SK-N-SH (cell line): ENCODE results near the gene ADORA2A. TPM values are rescaled to one million over a fixed set of nuclear protein-coding genes. Genes with fewer than 3 reads are reported as not detected.
A peak's percentile ranks its signal among the peaks of the same experiment; 100 is the strongest.

Experiments
- CTCF ChIA-PET: fragments of 300-600, 350-600 bp; formaldehyde crosslinking; extraction: SDS; loops from one replicate; lab custom pipeline; 2021; lab: Yijun Ruan, JAX
- POLR2A ChIA-PET: fragments of 350-600 bp; sonication (Branson Sonifier 250); formaldehyde crosslinking; extraction: SDS; loops from one replicate; lab custom pipeline; 2020; ENCODE audit warnings: antibody characterized with exemption, inconsistent platforms; lab: Yijun Ruan, JAX
- DNase-seq: peaks from one replicate; pipeline ENCODE4 v3.0.0; 2012
- H2AFZ ChIP-seq: fragments of 200-600 bp; sonication (generic); 2 replicates; pipeline ENCODE4 v1.8.1; 2016; ENCODE audit warnings: antibody characterized with exemption, mild to moderate bottlenecking, low read depth
- H3F3A ChIP-seq: fragments of 200-600 bp; sonication (generic); replicated peaks from 2 replicates; pipeline ENCODE3; 2016; ENCODE audit warnings: antibody characterized with exemption, mild to moderate bottlenecking; ENCODE audit not compliant: insufficient read depth
- H3K27ac ChIP-seq, 2 experiments: fragments of 200-500 bp in 1 of 2; fragments of 200-600 bp in 1 of 2; sonication (Bioruptor generic) in 1 of 2; sonication (generic), shearing (Covaris generic) in 1 of 2; 2 replicates each; pipeline versions ENCODE4 v1.5.1 to v1.6.1; 2014 to 2016; ENCODE audit warnings: low read depth in 2 of 2, inconsistent platforms in 1 of 2, low read length in 1 of 2, mild to moderate bottlenecking in 1 of 2, mixed read lengths in 1 of 2
- H3K27me3 ChIP-seq: fragments of 200-600 bp; sonication (generic), shearing (Covaris generic); 2 replicates; pipeline ENCODE4 v1.6.1; 2016; ENCODE audit warnings: mixed run types; ENCODE audit not compliant: insufficient read depth
- H3K36me3 ChIP-seq, 2 experiments: fragments of 200-500 bp in 1 of 2; fragments of 200-600 bp in 1 of 2; sonication (Bioruptor generic) in 1 of 2; sonication (generic) in 1 of 2; replicated peaks in 1 of 2; 2 replicates each; pipeline versions ENCODE3 to v1.5.1; 2014 to 2016; ENCODE audit warnings: low read length in 1 of 2, mild to moderate bottlenecking in 1 of 2; ENCODE audit not compliant: insufficient read depth in 2 of 2, control insufficient read depth in 1 of 2
- H3K4me1 ChIP-seq, 2 experiments: fragments of 200-500 bp in 1 of 2; fragments of 200-600 bp in 1 of 2; sonication (Bioruptor generic) in 1 of 2; sonication (generic), shearing (Covaris generic) in 1 of 2; 2 replicates each; pipeline versions ENCODE4 v1.5.1 to v1.6.1; 2014 to 2016; ENCODE audit warnings: low read depth in 1 of 2, low read length in 1 of 2, mixed run types in 1 of 2; ENCODE audit not compliant: insufficient read depth in 2 of 2, control insufficient read depth in 1 of 2
- H3K4me2 ChIP-seq: fragments of 200-600 bp; sonication (generic), shearing (Covaris generic); 2 replicates; pipeline ENCODE4 v1.6.1; 2017; ENCODE audit warnings: mixed run types
- H3K4me3 ChIP-seq, 2 experiments: fragments of 200-500 bp in 1 of 2; fragments of 200-600 bp in 1 of 2; sonication (Bioruptor generic) in 1 of 2; sonication (generic), shearing (Covaris generic) in 1 of 2; 2 replicates each; pipeline versions ENCODE4 v1.5.1 to v1.8.1; 2014 to 2016; ENCODE audit warnings: low read depth in 2 of 2, inconsistent platforms in 1 of 2, low read length in 1 of 2, mild to moderate bottlenecking in 1 of 2, mixed read lengths in 1 of 2, moderate library complexity in 1 of 2
- H3K79me2 ChIP-seq: fragments of 200-600 bp; sonication (generic); 2 replicates; pipeline ENCODE4 v1.8.1; 2017; ENCODE audit warnings: mild to moderate bottlenecking; ENCODE audit not compliant: insufficient read depth
- H3K9ac ChIP-seq: fragments of 200-600 bp; sonication (generic); 2 replicates; pipeline ENCODE4 v1.6.1; 2017; ENCODE audit warnings: mixed run types
- H3K9me2 ChIP-seq: fragments of 200-600 bp; sonication (generic); 2 replicates; pipeline ENCODE4 v1.6.1; 2017; ENCODE audit warnings: mixed run types
- H3K9me3 ChIP-seq: fragments of 200-600 bp; sonication (generic); 2 replicates; pipeline ENCODE4 v1.6.1; 2017; ENCODE audit warnings: mixed run types, mild to moderate bottlenecking, moderate library complexity
- H4K20me1 ChIP-seq: fragments of 200-600 bp; sonication (generic); 2 replicates; pipeline ENCODE4 v1.6.1; 2017; ENCODE audit warnings: mild to moderate bottlenecking, mixed run types; ENCODE audit not compliant: insufficient read depth
- ELF1 ChIP-seq: IDR thresholded peaks from 2 replicates; pipeline ENCODE4 v1.4.0; 2012
- EP300 ChIP-seq, 2 experiments: IDR thresholded peaks; 2 replicates each; pipeline versions ENCODE4 v1.4.0 to v1.6.1; 2012; ENCODE audit warnings: borderline replicate concordance in 1 of 2, low read depth in 1 of 2, low read length in 1 of 2
- EZH2phosphoT487 ChIP-seq: fragments of 200-600 bp; sonication (generic); IDR thresholded peaks from 2 replicates; pipeline ENCODE4 v1.6.1; 2017; ENCODE audit warnings: low read depth, mixed run types, mild to moderate bottlenecking, antibody characterized with exemption, moderate library complexity, borderline replicate concordance
- FOXM1 ChIP-seq: IDR thresholded peaks from 2 replicates; pipeline ENCODE4 v1.4.0; 2012; ENCODE audit warnings: low read depth, mild to moderate bottlenecking
- GABPA ChIP-seq: IDR thresholded peaks from 2 replicates; pipeline ENCODE4 v1.4.0; 2012; ENCODE audit warnings: low read depth, mild to moderate bottlenecking
- GATA2 ChIP-seq: sonication (generic); formaldehyde crosslinking; IDR thresholded peaks from 2 replicates; pipeline ENCODE4 v1.5.0; 2020; ENCODE audit warnings: mild to moderate bottlenecking, missing genetic modification reagents
- JUND ChIP-seq: IDR thresholded peaks from 2 replicates; pipeline ENCODE4 v1.4.0; 2012
- MEF2A ChIP-seq: IDR thresholded peaks from 2 replicates; pipeline ENCODE4 v1.4.0; 2012; ENCODE audit warnings: low read depth, borderline replicate concordance
- MXI1 ChIP-seq: IDR thresholded peaks from 2 replicates; pipeline ENCODE4 v1.6.1; 2012; ENCODE audit warnings: mild to moderate bottlenecking, low read depth, low read length, improper control_type of control experiment
- POLR2AphosphoS5 ChIP-seq: IDR thresholded peaks from 2 replicates; pipeline ENCODE4 v1.6.1; 2012; ENCODE audit warnings: low read depth, low read length
- RAD21 ChIP-seq: IDR thresholded peaks from 2 replicates; pipeline ENCODE4 v1.6.1; 2012; ENCODE audit warnings: mild to moderate bottlenecking, low read length
- RFX5 ChIP-seq: IDR thresholded peaks from 2 replicates; pipeline ENCODE4 v1.6.1; 2012; ENCODE audit warnings: mild to moderate bottlenecking, improper control_type of control experiment, low read length
- RXRA ChIP-seq: IDR thresholded peaks from 2 replicates; pipeline ENCODE4 v1.4.0; 2012; ENCODE audit warnings: low read depth, mild to moderate bottlenecking, borderline replicate concordance
- SIN3A ChIP-seq: IDR thresholded peaks from 2 replicates; pipeline ENCODE4 v1.6.1; 2012; ENCODE audit warnings: low read depth, mild to moderate bottlenecking, low read length, moderate library complexity, borderline replicate concordance
- SMC3 ChIP-seq: IDR thresholded peaks from 2 replicates; pipeline ENCODE4 v1.6.1; 2012; ENCODE audit warnings: low read depth, low read length, improper control_type of control experiment
- TEAD4 ChIP-seq: IDR thresholded peaks from 2 replicates; pipeline ENCODE4 v1.4.0; 2012; ENCODE audit warnings: mild to moderate bottlenecking, borderline replicate concordance; ENCODE audit not compliant: insufficient read depth
- YY1 ChIP-seq: IDR thresholded peaks from 2 replicates; pipeline ENCODE4 v1.4.0; 2012; ENCODE audit warnings: low read depth, mild to moderate bottlenecking
- whole genome bisulfite sequencing: methylation state at CpG from one replicate; pipeline ENCODE4 v1.1.6; 2017; ENCODE audit warnings: low lambda C conversion rate; 5-methylcytosine and 5-hydroxymethylcytosine counted together
- polyA plus RNA-seq, 3 experiments: library from polyadenylated mRNA; depleted of rRNA; stranded (reverse); fragments of >200 nt; gene quantifications; 2 replicates each; pipeline ENCODE4 v1.2.3, GENCODE V29; 2012
- TF ChIP-seq, protein P1 (sequence below): IDR thresholded peaks from 2 replicates; pipeline ENCODE4; 2012

The ADORA2A gene
- polyA plus RNA-seq, 1 of the 3 experiments (the other 2 are of a cell fraction), result 9.3 TPM

DNA sequence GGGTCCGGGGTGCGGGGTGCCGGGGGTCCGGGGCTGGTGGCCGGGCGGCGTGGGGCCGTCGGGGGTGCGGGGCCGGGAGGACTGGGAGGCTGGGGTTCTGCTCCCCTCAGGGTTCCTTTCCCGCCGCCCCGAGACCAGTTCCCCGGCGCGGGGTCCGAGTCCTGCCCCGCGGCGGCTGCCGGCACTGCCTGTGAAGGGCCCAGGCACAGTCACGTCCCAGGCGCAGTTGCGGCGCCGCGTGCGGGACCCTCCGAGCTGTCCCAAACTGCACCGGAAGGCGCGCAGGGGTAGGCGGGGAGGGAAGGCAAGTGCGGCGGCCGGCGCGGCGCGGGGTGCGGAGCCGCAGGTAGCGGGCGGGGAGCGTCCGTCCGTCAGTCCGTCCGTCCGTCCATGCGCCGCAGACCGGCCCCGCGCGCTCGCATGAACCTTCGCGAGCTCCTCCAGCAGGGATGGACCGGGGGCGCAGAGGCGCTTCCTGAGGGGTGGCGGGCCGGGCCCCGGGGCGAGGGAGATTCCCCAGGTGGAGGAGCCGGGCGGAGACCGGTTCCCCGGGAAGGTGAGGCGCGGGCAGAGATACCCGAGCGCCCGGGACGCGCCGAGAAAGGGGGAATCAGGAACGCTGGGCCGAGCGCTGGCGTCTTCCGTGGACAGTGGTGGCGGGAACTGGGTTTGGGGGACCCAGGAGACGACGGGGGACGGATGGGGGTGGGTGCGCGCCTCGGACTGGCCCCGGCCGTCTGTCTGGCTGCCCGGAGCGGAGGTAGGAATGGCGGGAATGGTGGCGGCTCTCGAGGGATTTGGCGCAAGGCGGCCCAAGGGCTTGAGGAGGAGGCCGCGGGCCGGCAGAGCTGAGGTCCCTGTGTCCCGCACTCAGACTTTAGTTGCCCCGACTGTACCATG lies 3.1 kb upstream of the ADORA2A start:
- no peaks in the 10 kb centered on the region for H3K79me2 ChIP-seq
- no peak for DNase-seq
- ChIA-PET CTCF (interaction anchor here (0.7 to 5.7 kb wide), 31 partner anchors 8 to 177 kb away, joined by 3 to 46 read pairs (median 5); no protein-coding TSS in a partner anchor), POLR2A (interaction anchor here (1.0 to 2.2 kb wide), 6 partner anchors 14 to 98 kb away, joined by 3 to 12 read pairs (median 4); no protein-coding TSS in a partner anchor)
- no peaks in the 10 kb centered on the region for H4K20me1 ChIP-seq
- peak overlapping the region in 1 of 2 experiments; percentile 89; a peak in 1 of 4 replicates for H3K27ac ChIP-seq
- TF ChIP-seq, protein P1, sequence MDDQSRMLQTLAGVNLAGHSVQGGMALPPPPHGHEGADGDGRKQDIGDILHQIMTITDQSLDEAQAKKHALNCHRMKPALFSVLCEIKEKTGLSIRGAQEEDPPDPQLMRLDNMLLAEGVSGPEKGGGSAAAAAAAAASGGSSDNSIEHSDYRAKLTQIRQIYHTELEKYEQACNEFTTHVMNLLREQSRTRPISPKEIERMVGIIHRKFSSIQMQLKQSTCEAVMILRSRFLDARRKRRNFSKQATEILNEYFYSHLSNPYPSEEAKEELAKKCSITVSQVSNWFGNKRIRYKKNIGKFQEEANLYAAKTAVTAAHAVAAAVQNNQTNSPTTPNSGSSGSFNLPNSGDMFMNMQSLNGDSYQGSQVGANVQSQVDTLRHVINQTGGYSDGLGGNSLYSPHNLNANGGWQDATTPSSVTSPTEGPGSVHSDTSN, result no peak
- no peak for TF ChIP-seq RFX5
- no peak for TF ChIP-seq JUND
- no peak for TF ChIP-seq GABPA
- TF ChIP-seq TEAD4, result no peak
- no peak for TF ChIP-seq EZH2phosphoT487
- no peak for TF ChIP-seq RXRA
- no peak for TF ChIP-seq YY1
- TF ChIP-seq MEF2A, result no peak
- TF ChIP-seq GATA2 (CRISPR knock-in tag), result no peak
- TF ChIP-seq FOXM1, result no peak
- no peak for TF ChIP-seq EP300 (IDR thresholded peaks at IDR 0.05; ENCODE audit: borderline replicate concordance in 1 of 2, low read depth in 1 of 2, low read length in 1 of 2)
- TF ChIP-seq RAD21, result no peak
- TF ChIP-seq ELF1, result no peak
- no peak for TF ChIP-seq MXI1
- TF ChIP-seq SMC3, result no peak
- TF ChIP-seq SIN3A, result no peak
- TF ChIP-seq POLR2AphosphoS5, result no peak
- H3K9me2 ChIP-seq, result no peaks in the 10 kb centered on the region
- 28% methylated on average over 55 of the region's 105 CpGs for WGBS
- peak overlapping the region; percentile 79; the same call in 1 of the 2 replicates for H2AFZ ChIP-seq
- H3F3A ChIP-seq, result peaks cover 1% of the 10 kb centered on the region
- no peaks in the 10 kb centered on the region for H3K27me3 ChIP-seq
- peaks cover 0 to 78% of the 10 kb centered on the region in 2 experiments; a peak in 2 of 4 replicates for H3K4me1 ChIP-seq
- H3K9ac ChIP-seq, result no peak overlapping the region; the same call in 1 of the 2 replicates
- H3K4me2 ChIP-seq, result peak overlapping the region; percentile 93
- peak overlapping the region; percentile 58 to 72 for H3K4me3 ChIP-seq
- no peaks in the 10 kb centered on the region for H3K9me3 ChIP-seq
- no peaks in the 10 kb centered on the region for H3K36me3 ChIP-seq
